HepG2 (cell line): ENCODE results near the gene OXLD1. TPM values are rescaled to one million over a fixed set of nuclear protein-coding genes. Genes with fewer than 3 reads are reported as not detected.

ENCODE experiments used
- CHD4 ChIP-seq: fragments of 200-600 bp; sonication (generic); IDR thresholded peaks from 2 replicates; pipeline ENCODE4 v1.7.0; 2017; ENCODE audit warnings: mild to moderate bottlenecking, low read length, borderline replicate concordance
- GABPA ChIP-seq, 2 experiments: IDR thresholded peaks; 2 replicates each; pipeline ENCODE4 v1.6.1; 2011 to 2016; ENCODE audit warnings: low read depth in 2 of 2, low read length in 1 of 2, missing biosample characterization in 1 of 2, missing genetic modification characterization in 1 of 2
- MAFK ChIP-seq, 2 experiments: IDR thresholded peaks in 1 of 2; conservative IDR thresholded peaks in 1 of 2; 2 replicates each; pipeline ENCODE4 v1.6.1; 2011; ENCODE audit warnings: improper control_type of control experiment in 2 of 2, low read length in 2 of 2
- MATR3 ChIP-seq: sonication (generic); formaldehyde crosslinking; IDR thresholded peaks from 2 replicates; pipeline ENCODE4 v1.4.0; 2020; ENCODE audit warnings: missing genetic modification reagents
- REL ChIP-seq: sonication (generic); formaldehyde crosslinking; conservative IDR thresholded peaks from 2 replicates; pipeline ENCODE4 v1.8.0; 2022; ENCODE audit warnings: mild to moderate bottlenecking, missing genetic modification reagents, moderate library complexity
- SIN3A ChIP-seq: IDR thresholded peaks from 2 replicates; pipeline ENCODE4 v1.6.1; 2011; ENCODE audit warnings: low read depth, mild to moderate bottlenecking, control low read depth, low read length, borderline replicate concordance
- SRF ChIP-seq: IDR thresholded peaks from 2 replicates; pipeline ENCODE4 v1.6.1; 2011; ENCODE audit warnings: mild to moderate bottlenecking, low read depth, low read length, moderate library complexity
- ZBTB21 ChIP-seq: sonication (generic); formaldehyde crosslinking; IDR thresholded peaks from 2 replicates; pipeline ENCODE4 v1.4.0; 2020; ENCODE audit warnings: missing genetic modification reagents
- ZFP36L1 ChIP-seq: sonication (generic); formaldehyde crosslinking; IDR thresholded peaks from 2 replicates; pipeline ENCODE4 v1.8.0; 2022; ENCODE audit warnings: mild to moderate bottlenecking, missing genetic modification reagents, moderate library complexity
- ZNF24 ChIP-seq: fragments of 450-650 bp; IDR thresholded peaks from 2 replicates; pipeline ENCODE4 v1.6.1; 2017; ENCODE audit warnings: antibody characterized with exemption, mild to moderate bottlenecking
- ZNF343 ChIP-seq: sonication (generic); formaldehyde crosslinking; IDR thresholded peaks from 2 replicates; pipeline ENCODE4 v1.4.0; 2020; ENCODE audit warnings: mild to moderate bottlenecking, missing genetic modification reagents
- ZNF44 ChIP-seq: sonication (generic); formaldehyde crosslinking; IDR thresholded peaks from 2 replicates; pipeline ENCODE4 v1.5.1; 2020; ENCODE audit warnings: mild to moderate bottlenecking, missing genetic modification reagents
- ZNF496 ChIP-seq: sonication (generic); formaldehyde crosslinking; IDR thresholded peaks from 2 replicates; pipeline ENCODE4 v1.8.1; 2023; ENCODE audit warnings: mild to moderate bottlenecking, moderate library complexity, missing genetic modification reagents; ENCODE audit not compliant: insufficient replicate concordance
- ZNF510 ChIP-seq: sonication (generic); formaldehyde crosslinking; IDR thresholded peaks from 2 replicates; pipeline ENCODE4 v1.4.0; 2020; ENCODE audit warnings: low read depth, mild to moderate bottlenecking, missing genetic modification reagents
- polyA plus RNA-seq, 8 experiments: library from polyadenylated mRNA; depleted of rRNA in 3 of 8; stranded (reverse) in 7 of 8; unstranded in 1 of 8; fragments of >200 nt; fragmentation: Illumina TruSeq in 4 of 8; extraction: Trizol in 4 of 8; gene quantifications; 2 replicates each; pipeline versions ENCODE4 v1.2.1 to v1.2.3, GENCODE V29; 2011 to 2016; ENCODE audit warnings: low read depth in 4 of 8, missing spikeins in 1 of 8, mixed read lengths in 1 of 8; ENCODE audit not compliant: insufficient read depth in 1 of 8
- total RNA-seq, 5 experiments: library from RNA; depleted of rRNA; stranded (reverse); fragments of >200 nt; fragmentation: Illumina TruSeq; extraction: Trizol; gene quantifications; 2 replicates each; pipeline ENCODE4 v1.2.3, GENCODE V29; 2016; ENCODE audit warnings: low read depth in 1 of 5
- TF ChIP-seq, protein P1 (sequence below), 2 experiments: sonication (generic) in 1 of 2; formaldehyde crosslinking in 1 of 2; IDR thresholded peaks; 2 replicates each; pipeline versions ENCODE4 v1.5.1 to v1.6.1; 2011 to 2020; ENCODE audit warnings: borderline replicate concordance in 1 of 2, low read depth in 1 of 2, low read length in 1 of 2, mild to moderate bottlenecking in 1 of 2, missing genetic modification reagents in 1 of 2, moderate library complexity in 1 of 2
- TF ChIP-seq, protein P2 (sequence below): sonication (generic); formaldehyde crosslinking; conservative IDR thresholded peaks from 2 replicates; pipeline ENCODE4 v1.5.0; 2020; ENCODE audit warnings: missing genetic modification reagents
- TF ChIP-seq, protein P3 (sequence below): sonication (generic); formaldehyde crosslinking; IDR thresholded peaks from 2 replicates; pipeline ENCODE4 v1.5.0; 2020; ENCODE audit warnings: missing genetic modification reagents
- TF ChIP-seq, protein P4 (sequence below): sonication (generic); formaldehyde crosslinking; IDR thresholded peaks from 2 replicates; pipeline ENCODE4 v1.5.1; 2020; ENCODE audit warnings: missing genetic modification reagents, mild to moderate bottlenecking, borderline replicate concordance

The OXLD1 gene
- total and polyA plus RNA-seq, 2 of the 13 experiments (the other 11 are each of a cell fraction or from before 2014, with no cell fraction given) = 27.1 to 37.5 TPM

DNA sequence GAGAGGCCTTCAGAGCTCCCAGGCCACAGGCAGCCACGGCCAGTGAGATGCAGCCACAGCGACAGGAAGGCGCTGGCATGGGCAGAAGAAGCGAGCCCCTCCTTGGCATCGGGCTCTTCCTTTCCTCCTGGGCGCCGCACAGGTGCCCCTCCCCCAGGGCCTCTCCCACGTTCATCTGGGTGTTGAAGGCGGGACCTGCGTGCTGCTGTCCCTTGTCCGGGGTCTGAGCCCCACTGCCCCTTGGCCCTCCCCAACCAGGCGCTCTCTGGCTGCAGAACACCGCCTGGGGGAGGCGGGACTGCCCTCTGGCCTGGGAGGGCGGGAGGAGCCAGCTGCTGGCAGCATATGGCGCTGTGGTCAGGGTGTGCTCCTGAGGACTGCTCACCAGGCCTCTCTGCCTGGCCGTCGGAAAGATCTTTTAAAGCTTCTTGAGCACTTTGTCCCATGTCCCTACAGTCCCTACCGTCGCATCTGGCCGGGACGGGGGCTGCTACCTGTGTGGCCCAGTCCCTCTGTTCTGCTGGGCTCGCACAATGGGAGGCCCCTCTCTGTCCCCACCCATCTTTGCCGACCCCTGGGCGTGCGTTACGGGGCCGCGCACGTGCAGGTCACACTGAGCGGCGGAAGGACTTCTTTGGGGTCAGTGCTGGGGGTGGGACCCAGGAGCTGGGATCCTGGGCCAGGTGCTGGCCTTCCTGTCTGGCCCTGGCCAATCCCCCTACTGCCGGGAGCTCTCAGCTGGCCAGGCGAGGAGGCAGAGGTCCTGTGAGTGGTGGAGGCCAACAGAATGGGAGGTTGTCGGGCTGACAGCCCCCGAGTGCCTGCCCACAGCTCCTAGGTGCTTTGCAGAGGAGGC, 47.4 kb upstream of the OXLD1 start (continued):
- no peak for TF ChIP-seq ZNF496 (CRISPR knock-in tag)
- no peak for TF ChIP-seq MAFK (conservative IDR thresholded peaks at IDR 0.05 in 1 of 2, IDR thresholded peaks at IDR 0.05 in 1 of 2; ENCODE audit: low read length in 2 of 2)
- no peak for TF ChIP-seq MATR3 (CRISPR knock-in tag)
- TF ChIP-seq ZNF44 (CRISPR knock-in tag) = no peak
- peak; percentile 79; the same call in 1 of the 2 replicates for TF ChIP-seq ZFP36L1 (CRISPR knock-in tag)
- TF ChIP-seq REL (CRISPR knock-in tag) = peak; percentile 94; the same call in 1 of the 2 replicates
- TF ChIP-seq, protein P1, sequence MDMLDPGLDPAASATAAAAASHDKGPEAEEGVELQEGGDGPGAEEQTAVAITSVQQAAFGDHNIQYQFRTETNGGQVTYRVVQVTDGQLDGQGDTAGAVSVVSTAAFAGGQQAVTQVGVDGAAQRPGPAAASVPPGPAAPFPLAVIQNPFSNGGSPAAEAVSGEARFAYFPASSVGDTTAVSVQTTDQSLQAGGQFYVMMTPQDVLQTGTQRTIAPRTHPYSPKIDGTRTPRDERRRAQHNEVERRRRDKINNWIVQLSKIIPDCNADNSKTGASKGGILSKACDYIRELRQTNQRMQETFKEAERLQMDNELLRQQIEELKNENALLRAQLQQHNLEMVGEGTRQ (IDR thresholded peaks at IDR 0.05; ENCODE audit: low read depth, low read length) = no peak
- TF ChIP-seq, protein P1 (CRISPR knock-in tag; IDR thresholded peaks at IDR 0.05; ENCODE audit: borderline replicate concordance) = peak; percentile 64; the same call in 1 of the 2 replicates
- no peak for TF ChIP-seq GABPA (IDR thresholded peaks at IDR 0.05; ENCODE audit: low read depth, low read length)
- peak; percentile 83 for TF ChIP-seq GABPA (CRISPR knock-in tag; IDR thresholded peaks at IDR 0.05; ENCODE audit: low read depth)
- TF ChIP-seq, protein P2, sequence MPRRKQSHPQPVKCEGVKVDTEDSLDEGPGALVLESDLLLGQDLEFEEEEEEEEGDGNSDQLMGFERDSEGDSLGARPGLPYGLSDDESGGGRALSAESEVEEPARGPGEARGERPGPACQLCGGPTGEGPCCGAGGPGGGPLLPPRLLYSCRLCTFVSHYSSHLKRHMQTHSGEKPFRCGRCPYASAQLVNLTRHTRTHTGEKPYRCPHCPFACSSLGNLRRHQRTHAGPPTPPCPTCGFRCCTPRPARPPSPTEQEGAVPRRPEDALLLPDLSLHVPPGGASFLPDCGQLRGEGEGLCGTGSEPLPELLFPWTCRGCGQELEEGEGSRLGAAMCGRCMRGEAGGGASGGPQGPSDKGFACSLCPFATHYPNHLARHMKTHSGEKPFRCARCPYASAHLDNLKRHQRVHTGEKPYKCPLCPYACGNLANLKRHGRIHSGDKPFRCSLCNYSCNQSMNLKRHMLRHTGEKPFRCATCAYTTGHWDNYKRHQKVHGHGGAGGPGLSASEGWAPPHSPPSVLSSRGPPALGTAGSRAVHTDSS (CRISPR knock-in tag) = no peak
- TF ChIP-seq ZNF510 = peak; percentile 96; the same call in 1 of the 2 replicates
- TF ChIP-seq CHD4 = no peak
- no peak for TF ChIP-seq ZNF24
- TF ChIP-seq, protein P3, sequence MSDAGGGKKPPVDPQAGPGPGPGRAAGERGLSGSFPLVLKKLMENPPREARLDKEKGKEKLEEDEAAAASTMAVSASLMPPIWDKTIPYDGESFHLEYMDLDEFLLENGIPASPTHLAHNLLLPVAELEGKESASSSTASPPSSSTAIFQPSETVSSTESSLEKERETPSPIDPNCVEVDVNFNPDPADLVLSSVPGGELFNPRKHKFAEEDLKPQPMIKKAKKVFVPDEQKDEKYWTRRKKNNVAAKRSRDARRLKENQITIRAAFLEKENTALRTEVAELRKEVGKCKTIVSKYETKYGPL (CRISPR knock-in tag) = no peak
- TF ChIP-seq, protein P4, sequence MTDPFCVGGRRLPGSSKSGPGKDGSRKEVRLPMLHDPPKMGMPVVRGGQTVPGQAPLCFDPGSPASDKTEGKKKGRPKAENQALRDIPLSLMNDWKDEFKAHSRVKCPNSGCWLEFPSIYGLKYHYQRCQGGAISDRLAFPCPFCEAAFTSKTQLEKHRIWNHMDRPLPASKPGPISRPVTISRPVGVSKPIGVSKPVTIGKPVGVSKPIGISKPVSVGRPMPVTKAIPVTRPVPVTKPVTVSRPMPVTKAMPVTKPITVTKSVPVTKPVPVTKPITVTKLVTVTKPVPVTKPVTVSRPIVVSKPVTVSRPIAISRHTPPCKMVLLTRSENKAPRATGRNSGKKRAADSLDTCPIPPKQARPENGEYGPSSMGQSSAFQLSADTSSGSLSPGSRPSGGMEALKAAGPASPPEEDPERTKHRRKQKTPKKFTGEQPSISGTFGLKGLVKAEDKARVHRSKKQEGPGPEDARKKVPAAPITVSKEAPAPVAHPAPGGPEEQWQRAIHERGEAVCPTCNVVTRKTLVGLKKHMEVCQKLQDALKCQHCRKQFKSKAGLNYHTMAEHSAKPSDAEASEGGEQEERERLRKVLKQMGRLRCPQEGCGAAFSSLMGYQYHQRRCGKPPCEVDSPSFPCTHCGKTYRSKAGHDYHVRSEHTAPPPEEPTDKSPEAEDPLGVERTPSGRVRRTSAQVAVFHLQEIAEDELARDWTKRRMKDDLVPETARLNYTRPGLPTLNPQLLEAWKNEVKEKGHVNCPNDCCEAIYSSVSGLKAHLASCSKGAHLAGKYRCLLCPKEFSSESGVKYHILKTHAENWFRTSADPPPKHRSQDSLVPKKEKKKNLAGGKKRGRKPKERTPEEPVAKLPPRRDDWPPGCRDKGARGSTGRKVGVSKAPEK = no peak; the same call in 1 of the 2 replicates
- TF ChIP-seq SIN3A = peak; percentile 35; the same call in 1 of the 2 replicates
- TF ChIP-seq SRF = no peak
- peak; percentile 91; the same call in 1 of the 2 replicates for TF ChIP-seq ZNF343 (CRISPR knock-in tag)
- TF ChIP-seq ZBTB21 (CRISPR knock-in tag) = no peak
